Ovary (tissue), 3 donors: Measurements from ENCODE around the gene HCAR2.
"Not testable (repeated sequence)": the region's sequence is repeated elsewhere in the genome, so short reads cannot be mapped to it uniquely, and the experiment has no call there.

Experiments used
- CTCF ChIP-seq, 3 donors: fragments of 450-650 bp in 2 of 3; fragments of 200-600 bp in 1 of 3; IDR thresholded peaks; one replicate each; pipeline versions ENCODE4 v1.5.1 to v1.8.0; 2016 to 2022; ENCODE audit warnings: antibody characterized with exemption in 3 of 3, mild to moderate bottlenecking in 1 of 3
- EP300 ChIP-seq: sonication (generic); formaldehyde crosslinking; IDR thresholded peaks from one replicate; pipeline ENCODE4 v1.6.1; 2017; ENCODE audit warnings: antibody characterized with exemption
- POLR2A ChIP-seq: fragments of 450-650 bp; IDR thresholded peaks from one replicate; pipeline ENCODE4 v1.6.1; 2017; ENCODE audit warnings: antibody characterized with exemption, mild to moderate bottlenecking, moderate library complexity
- donor health status: DM: no; HTN: no; CAD: no.

GRCh38 chr12:122696922-122697321, 6.2 kb downstream of the HCAR2 start:
- not testable (repeated sequence) for TF ChIP-seq CTCF (IDR thresholded peaks at IDR 0.05); POLR2A; EP300
